Measurements from ENCODE around the gene ACSF3. TPM values are rescaled to one million over a fixed set of nuclear protein-coding genes. Genes with fewer than 3 reads are reported as not detected.

Gene ACSF3
- total RNA-seq, 1 donor from 2014 or later = 78.0 TPM

DNA sequence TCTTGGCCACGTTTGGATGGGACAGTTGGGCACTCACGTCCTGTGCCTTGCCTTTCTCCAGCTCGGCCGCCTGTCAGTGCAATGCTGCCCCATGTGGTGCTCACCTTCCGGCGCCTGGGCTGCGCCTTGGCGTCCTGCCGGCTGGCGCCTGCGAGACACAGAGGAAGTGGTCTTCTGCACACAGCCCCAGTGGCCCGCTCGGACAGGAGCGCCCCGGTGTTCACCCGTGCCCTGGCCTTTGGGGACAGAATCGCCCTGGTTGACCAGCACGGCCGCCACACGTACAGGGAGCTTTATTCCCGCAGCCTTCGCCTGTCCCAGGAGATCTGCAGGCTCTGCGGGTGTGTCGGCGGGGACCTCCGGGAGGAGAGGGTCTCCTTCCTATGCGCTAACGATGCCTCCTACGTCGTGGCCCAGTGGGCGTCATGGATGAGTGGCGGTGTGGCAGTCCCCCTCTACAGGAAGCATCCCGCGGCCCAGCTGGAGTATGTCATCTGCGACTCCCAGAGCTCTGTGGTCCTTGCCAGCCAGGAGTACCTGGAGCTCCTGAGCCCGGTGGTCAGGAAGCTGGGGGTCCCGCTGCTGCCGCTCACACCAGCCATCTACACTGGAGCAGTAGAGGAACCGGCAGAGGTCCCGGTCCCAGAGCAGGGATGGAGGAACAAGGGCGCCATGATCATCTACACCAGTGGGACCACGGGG is 7.1 kb downstream of the ACSF3 start:
- CTCF ChIA-PET = no interaction called here
- H3K4me3 Mint-ChIP-seq = no peak overlapping the region
- peaks cover 69% of the 10 kb centered on the region for H3K36me3 Mint-ChIP-seq (ENCODE audit: low read depth)
- H3K27me3 Mint-ChIP-seq = no peaks in the 10 kb centered on the region
- peaks cover 52% of the 10 kb centered on the region for H3K4me1 Mint-ChIP-seq
- intact Hi-C loops (cut with micrococcal nuclease) = no loop called here
- H3K9me3 Mint-ChIP-seq = no peaks in the 10 kb centered on the region
- no peak for ATAC-seq (ENCODE audit: low read depth)
- POLR2A ChIA-PET = interaction anchor here (0.6 to 1.3 kb wide), 2 partner anchors 14 to 41 kb away, joined by 3 to 4 read pairs; no protein-coding TSS in a partner anchor
- H3K27ac Mint-ChIP-seq = no peak overlapping the region
- TF ChIP-seq, protein P1, sequence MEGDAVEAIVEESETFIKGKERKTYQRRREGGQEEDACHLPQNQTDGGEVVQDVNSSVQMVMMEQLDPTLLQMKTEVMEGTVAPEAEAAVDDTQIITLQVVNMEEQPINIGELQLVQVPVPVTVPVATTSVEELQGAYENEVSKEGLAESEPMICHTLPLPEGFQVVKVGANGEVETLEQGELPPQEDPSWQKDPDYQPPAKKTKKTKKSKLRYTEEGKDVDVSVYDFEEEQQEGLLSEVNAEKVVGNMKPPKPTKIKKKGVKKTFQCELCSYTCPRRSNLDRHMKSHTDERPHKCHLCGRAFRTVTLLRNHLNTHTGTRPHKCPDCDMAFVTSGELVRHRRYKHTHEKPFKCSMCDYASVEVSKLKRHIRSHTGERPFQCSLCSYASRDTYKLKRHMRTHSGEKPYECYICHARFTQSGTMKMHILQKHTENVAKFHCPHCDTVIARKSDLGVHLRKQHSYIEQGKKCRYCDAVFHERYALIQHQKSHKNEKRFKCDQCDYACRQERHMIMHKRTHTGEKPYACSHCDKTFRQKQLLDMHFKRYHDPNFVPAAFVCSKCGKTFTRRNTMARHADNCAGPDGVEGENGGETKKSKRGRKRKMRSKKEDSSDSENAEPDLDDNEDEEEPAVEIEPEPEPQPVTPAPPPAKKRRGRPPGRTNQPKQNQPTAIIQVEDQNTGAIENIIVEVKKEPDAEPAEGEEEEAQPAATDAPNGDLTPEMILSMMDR (IDR thresholded peaks at IDR 0.05) = no peak
- no peak for DNase-seq

DNA sequence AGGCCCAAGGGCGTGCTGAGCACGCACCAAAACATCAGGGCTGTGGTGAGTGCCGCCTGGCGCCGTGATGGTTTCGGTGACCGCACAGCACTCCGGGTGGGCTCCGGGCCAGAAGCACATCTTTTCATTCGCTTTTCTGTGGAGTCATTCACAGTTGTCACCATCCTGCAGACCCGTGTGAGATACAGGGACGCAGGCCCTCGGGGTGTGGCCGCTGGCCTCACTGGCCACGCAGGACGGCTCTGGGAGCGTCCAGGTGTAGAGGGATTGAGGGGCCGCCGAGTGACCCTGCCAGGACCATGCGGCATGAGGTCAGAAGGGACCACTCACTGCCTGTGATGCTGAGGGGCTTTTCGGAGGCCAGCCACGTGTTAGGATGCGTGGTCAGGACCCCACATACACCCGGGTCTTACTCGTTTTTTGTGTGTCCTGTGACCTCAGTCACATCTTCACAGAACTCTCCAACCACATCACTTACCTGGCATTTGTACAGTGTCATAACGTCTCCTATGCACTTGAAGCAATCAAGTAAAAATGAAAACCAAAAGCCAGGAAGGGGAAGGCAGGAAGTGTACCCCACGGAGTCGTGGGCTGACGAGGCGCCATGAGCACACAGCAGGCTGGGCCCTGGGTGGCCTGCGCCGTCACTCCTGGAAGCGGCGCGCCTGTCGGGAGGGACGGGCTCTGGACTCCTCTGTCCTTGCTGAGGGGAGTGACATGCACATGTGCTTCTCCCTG is 7.8 kb downstream of the ACSF3 start:
- Mint-ChIP-seq H3K27ac (no peak overlapping the region), H3K4me3 (no peak overlapping the region), H3K9me3 (no peaks in the 10 kb centered on the region), H3K4me1 (peaks cover 45% of the 10 kb centered on the region), H3K27me3 (no peaks in the 10 kb centered on the region), H3K36me3 (ENCODE audit: low read depth) (peaks cover 69% of the 10 kb centered on the region)
- POLR2A ChIA-PET = interaction anchor here (1.3 kb wide), 1 partner anchor 13 kb away, joined by 3 read pairs; no protein-coding TSS in a partner anchor
- ATAC-seq (ENCODE audit: low read depth) = no peak
- intact Hi-C loops (cut with micrococcal nuclease) = no loop called here
- TF ChIP-seq, protein P1 (IDR thresholded peaks at IDR 0.05) = no peak
- DNase-seq = no peak
- CTCF ChIA-PET = no interaction called here

DNA sequence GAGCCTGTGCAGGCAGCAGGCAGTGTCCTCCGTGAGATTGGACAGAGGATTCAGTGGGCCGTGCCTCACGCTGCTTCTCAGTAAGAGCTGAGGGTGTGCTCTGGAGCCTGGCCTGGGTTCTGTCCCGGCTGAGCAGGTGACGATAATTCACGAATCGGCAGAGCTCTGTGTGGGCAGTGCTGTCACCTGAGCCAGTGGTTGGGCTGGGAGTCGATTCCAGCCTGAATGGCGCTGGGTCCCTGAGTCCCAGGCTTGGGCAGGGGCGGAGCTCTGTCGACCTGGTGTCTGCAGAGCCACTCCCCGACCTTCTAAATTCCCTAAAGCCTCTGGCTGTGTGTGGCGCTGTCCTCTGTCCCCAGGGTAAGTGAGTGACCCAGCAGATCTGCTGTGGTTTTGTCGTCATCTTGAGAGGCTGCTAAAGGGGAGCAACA is 8.4 kb downstream of the ACSF3 start:
- no peak overlapping the region for H3K27ac Mint-ChIP-seq
- DNase-seq (no peak), ATAC-seq (ENCODE audit: low read depth) (no peak)
- no peaks in the 10 kb centered on the region for H3K27me3 Mint-ChIP-seq
- no peak overlapping the region for H3K4me3 Mint-ChIP-seq
- peaks cover 39% of the 10 kb centered on the region for H3K4me1 Mint-ChIP-seq
- CTCF ChIA-PET = no interaction called here
- intact Hi-C loops (cut with micrococcal nuclease) = no loop called here
- TF ChIP-seq, protein P1 (IDR thresholded peaks at IDR 0.05) = no peak
- POLR2A ChIA-PET = no interaction called here
- H3K9me3 Mint-ChIP-seq = no peaks in the 10 kb centered on the region
- peaks cover 72% of the 10 kb centered on the region for H3K36me3 Mint-ChIP-seq (ENCODE audit: low read depth)

DNA sequence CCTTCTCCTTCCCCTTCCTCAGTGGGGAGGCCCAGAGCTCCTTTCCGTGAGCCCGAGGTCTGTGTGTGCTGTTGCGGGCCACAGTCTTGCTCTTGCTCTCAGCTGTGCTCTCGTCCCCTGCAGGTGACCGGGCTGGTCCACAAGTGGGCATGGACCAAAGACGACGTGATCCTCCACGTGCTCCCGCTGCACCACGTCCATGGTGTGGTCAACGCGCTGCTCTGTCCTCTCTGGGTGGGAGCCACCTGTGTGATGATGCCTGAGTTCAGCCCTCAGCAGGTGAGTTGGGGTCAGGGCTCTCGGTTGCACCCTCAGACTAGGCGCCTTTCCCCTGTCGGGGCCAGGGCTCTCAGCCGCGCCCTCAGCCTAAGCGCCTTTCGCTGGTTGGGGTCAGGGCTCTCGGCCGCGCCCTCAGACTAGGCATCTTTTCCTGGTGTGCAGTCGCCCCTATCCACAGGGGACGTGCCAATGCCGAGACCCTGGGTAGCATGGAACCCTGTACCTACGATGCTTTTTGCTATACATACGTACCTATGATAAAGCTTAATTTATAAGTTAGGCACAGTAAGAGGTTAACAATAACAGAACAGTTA is 8.9 kb downstream of the ACSF3 start:
- H3K4me3 Mint-ChIP-seq = no peak overlapping the region

More for the DNA sequence above, 8.9 kb downstream of the ACSF3 start:
- TF ChIP-seq, protein P1 (IDR thresholded peaks at IDR 0.05) = no peak
- DNase-seq (no peak), ATAC-seq (ENCODE audit: low read depth) (no peak)
- Mint-ChIP-seq H3K27ac (no peak overlapping the region), H3K9me3 (no peaks in the 10 kb centered on the region), H3K36me3 (ENCODE audit: low read depth) (peaks cover 77% of the 10 kb centered on the region), H3K4me1 (peaks cover 34% of the 10 kb centered on the region), H3K27me3 (no peaks in the 10 kb centered on the region)
- ChIA-PET CTCF (no interaction called here), POLR2A (no interaction called here)
- intact Hi-C loops (cut with micrococcal nuclease) = no loop called here

All from activated B cell treated with CpG ODN at 0.5 μM for 24 hours (primary cell).